ENCODE results near the gene KLF15. TPM values are rescaled to one million over a fixed set of nuclear protein-coding genes. Genes with fewer than 3 reads are reported as not detected.
A peak's percentile ranks its signal among the peaks of the same experiment; 100 is the strongest.

The KLF15 gene
- total RNA-seq, 1 experiment from 2014 or later = 32.1 TPM

DNA sequence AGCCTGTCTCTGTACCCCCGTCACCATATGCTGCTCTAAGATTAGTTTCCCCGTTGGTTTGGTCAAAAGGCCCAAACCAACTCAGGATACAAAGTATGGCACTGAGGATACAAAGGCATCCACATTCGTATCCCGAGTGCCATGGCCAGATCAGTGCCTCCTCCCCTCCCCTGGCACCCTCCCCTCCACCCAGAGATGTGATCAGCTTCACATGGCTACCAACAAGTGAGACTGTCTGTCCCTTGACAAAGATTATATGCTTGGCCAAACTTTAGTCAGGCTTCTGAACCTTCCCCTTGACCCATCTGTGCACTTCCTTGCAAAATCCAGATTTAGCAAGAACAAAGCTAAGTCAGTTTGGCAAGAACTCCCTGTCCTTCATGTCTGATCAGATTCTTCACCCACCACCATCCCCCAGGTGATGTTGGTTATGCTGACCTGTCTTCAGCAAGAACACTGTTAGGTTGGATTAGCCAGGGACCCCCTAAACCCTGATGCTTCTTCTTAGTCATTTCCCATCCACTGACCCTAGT is 61.7 kb downstream of the KLF15 start:
- no peaks in the 10 kb centered on the region for H3K27me3 ChIP-seq (replicated peaks; ENCODE audit: insufficient read depth, low read depth, low read length, poor library complexity)
- peaks cover 3% of the 10 kb centered on the region for H3K9me3 ChIP-seq (ENCODE audit: low read depth, low read length, poor library complexity, severe bottlenecking)
- H3K4me3 ChIP-seq (ENCODE audit: low read depth, low read length, poor library complexity, severe bottlenecking) = no peak overlapping the region
- intact Hi-C loops (cut with micrococcal nuclease; ENCODE audit: unreplicated experiment) = no loop called here
- ChIA-PET CTCF (no interaction called here), POLR2A (ENCODE audit: low non-redundant PET) (no interaction called here)
- H3K4me1 ChIP-seq (ENCODE audit: insufficient read depth, low read length, poor library complexity, severe bottlenecking) = peaks cover 37% of the 10 kb centered on the region
- TF ChIP-seq EZH2 (IDR thresholded peaks at IDR 0.05; ENCODE audit: borderline replicate concordance, low read depth, low read length, poor library complexity, severe bottlenecking) = no peak
- TF ChIP-seq, protein P1, sequence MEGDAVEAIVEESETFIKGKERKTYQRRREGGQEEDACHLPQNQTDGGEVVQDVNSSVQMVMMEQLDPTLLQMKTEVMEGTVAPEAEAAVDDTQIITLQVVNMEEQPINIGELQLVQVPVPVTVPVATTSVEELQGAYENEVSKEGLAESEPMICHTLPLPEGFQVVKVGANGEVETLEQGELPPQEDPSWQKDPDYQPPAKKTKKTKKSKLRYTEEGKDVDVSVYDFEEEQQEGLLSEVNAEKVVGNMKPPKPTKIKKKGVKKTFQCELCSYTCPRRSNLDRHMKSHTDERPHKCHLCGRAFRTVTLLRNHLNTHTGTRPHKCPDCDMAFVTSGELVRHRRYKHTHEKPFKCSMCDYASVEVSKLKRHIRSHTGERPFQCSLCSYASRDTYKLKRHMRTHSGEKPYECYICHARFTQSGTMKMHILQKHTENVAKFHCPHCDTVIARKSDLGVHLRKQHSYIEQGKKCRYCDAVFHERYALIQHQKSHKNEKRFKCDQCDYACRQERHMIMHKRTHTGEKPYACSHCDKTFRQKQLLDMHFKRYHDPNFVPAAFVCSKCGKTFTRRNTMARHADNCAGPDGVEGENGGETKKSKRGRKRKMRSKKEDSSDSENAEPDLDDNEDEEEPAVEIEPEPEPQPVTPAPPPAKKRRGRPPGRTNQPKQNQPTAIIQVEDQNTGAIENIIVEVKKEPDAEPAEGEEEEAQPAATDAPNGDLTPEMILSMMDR (conservative IDR thresholded peaks at IDR 0.05; ENCODE audit: low read depth, low read length) = no peak
- DNase-seq (ENCODE audit: low spot score) = no peak
- BruUV-seq (replicated peaks) = no TSS peak
- H3K36me3 ChIP-seq (ENCODE audit: insufficient read depth, low read length, poor library complexity, severe bottlenecking) = no peaks in the 10 kb centered on the region
- no peak overlapping the region for H3K27ac ChIP-seq (ENCODE audit: low read depth, low read length, poor library complexity, severe bottlenecking)

DNA sequence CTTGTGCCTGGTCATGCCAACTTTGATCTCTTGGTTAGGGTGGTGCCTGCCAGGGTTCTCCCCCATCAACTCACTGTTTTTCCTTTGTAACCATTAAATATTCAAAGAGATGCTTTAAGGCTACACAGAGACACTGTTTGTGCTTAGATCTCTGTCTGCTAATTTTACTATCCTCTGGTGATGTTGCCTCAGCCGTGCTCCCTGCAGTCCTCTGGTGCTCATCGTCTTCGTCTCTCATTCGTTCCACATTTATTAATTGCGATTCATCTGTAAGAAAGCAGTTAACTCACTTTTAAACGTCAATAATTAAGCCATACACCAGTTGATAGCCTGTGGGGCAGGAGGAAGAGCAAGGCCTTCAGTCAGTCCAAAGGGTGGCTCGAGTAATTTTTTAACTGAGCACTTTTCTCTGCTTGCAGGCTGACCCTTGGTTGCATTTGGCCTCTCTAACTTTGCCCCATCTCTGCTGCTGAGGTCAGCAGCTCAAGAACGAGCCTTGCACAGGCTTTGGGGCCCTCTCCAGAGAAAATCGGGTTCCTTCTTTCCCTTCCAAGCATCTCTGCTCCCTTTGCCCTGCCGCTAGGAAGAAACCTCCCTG is 62.9 kb downstream of the KLF15 start:
- Histone ChIP-seq H3K27me3 (replicated peaks; ENCODE audit: insufficient read depth, low read depth, low read length, poor library complexity) (no peaks in the 10 kb centered on the region), H3K4me3 (ENCODE audit: low read depth, low read length, poor library complexity, severe bottlenecking) (no peak overlapping the region), H3K27ac (ENCODE audit: low read depth, low read length, poor library complexity, severe bottlenecking) (peak overlapping the region; percentile 99), H3K36me3 (ENCODE audit: insufficient read depth, low read length, poor library complexity, severe bottlenecking) (no peaks in the 10 kb centered on the region), H3K9me3 (ENCODE audit: low read depth, low read length, poor library complexity, severe bottlenecking) (peaks cover 3% of the 10 kb centered on the region), H3K4me1 (ENCODE audit: insufficient read depth, low read length, poor library complexity, severe bottlenecking) (peaks cover 44% of the 10 kb centered on the region)
- ChIA-PET CTCF (no interaction called here), POLR2A (ENCODE audit: low non-redundant PET) (no interaction called here)
- TF ChIP-seq EZH2 (IDR thresholded peaks at IDR 0.05; ENCODE audit: borderline replicate concordance, low read depth, low read length, poor library complexity, severe bottlenecking) = no peak
- TF ChIP-seq, protein P1 (conservative IDR thresholded peaks at IDR 0.05; ENCODE audit: low read depth, low read length) = no peak
- intact Hi-C loops (cut with micrococcal nuclease; ENCODE audit: unreplicated experiment) = loop anchor here (5.0 kb wide), 3 partner anchors 63 to 1587 kb away; partner anchors contain the start of gene KLF15
- BruUV-seq (replicated peaks) = no TSS peak
- no peak for DNase-seq (ENCODE audit: low spot score)

DNA sequence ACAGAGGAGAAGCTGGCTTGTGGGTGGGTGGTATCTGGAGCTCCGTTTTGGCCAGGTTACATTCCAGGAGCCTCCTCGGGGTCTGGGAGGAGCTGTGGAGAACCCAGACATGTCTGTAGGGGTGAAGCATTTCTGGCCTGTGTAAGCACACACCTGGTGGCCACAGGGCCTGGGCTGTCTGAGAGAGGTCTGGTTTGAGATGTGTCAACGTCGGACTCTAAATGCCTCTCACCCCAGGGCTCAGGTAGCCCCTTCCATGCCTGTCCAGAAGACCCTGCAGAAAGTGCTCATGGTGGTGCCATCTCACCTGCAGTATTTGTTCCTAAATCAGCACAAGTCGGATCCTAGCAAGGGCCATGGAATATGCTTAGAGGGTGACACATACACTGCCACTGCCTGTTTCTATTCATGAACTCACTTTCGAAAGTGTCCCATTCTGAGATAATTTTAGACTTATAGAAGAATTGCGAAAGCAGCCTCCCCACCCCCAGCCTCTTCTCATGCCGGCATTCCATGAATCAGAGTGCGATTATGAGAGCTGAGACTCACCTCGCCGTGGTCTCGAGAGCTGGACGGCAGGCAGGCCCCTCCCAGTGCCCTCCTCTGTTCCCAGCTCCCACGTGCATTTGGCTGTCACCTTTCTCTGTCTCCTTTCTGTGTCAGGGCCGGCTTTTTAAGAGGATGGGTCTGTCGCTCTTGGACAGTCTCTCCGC is 63.7 kb downstream of the KLF15 start:
- intact Hi-C loops (cut with micrococcal nuclease; ENCODE audit: unreplicated experiment) = loop anchor here (5.0 kb wide), 3 partner anchors 64 to 1586 kb away; partner anchors contain the start of gene KLF15
- Histone ChIP-seq H3K27ac (ENCODE audit: low read depth, low read length, poor library complexity, severe bottlenecking) (peak overlapping the region; percentile 99), H3K4me3 (ENCODE audit: low read depth, low read length, poor library complexity, severe bottlenecking) (no peak overlapping the region), H3K9me3 (ENCODE audit: low read depth, low read length, poor library complexity, severe bottlenecking) (peaks cover 2% of the 10 kb centered on the region), H3K27me3 (replicated peaks; ENCODE audit: insufficient read depth, low read depth, low read length, poor library complexity) (no peaks in the 10 kb centered on the region), H3K4me1 (ENCODE audit: insufficient read depth, low read length, poor library complexity, severe bottlenecking) (peaks cover 51% of the 10 kb centered on the region), H3K36me3 (ENCODE audit: insufficient read depth, low read length, poor library complexity, severe bottlenecking) (no peaks in the 10 kb centered on the region)
- TF ChIP-seq, protein P1 (conservative IDR thresholded peaks at IDR 0.05; ENCODE audit: low read depth, low read length) = no peak
- TF ChIP-seq EZH2 (IDR thresholded peaks at IDR 0.05; ENCODE audit: borderline replicate concordance, low read depth, low read length, poor library complexity, severe bottlenecking) = no peak
- no TSS peak for BruUV-seq (replicated peaks)
- ChIA-PET CTCF (interaction anchor here (0.7 kb wide), 1 partner anchor 1161 kb away, joined by 12 read pairs; no protein-coding TSS in a partner anchor), POLR2A (ENCODE audit: low non-redundant PET) (no interaction called here)
- DNase-seq (ENCODE audit: low spot score) = peak; percentile 62

Other genes with a start within 250 kb of the KLF15 start
- gene ALDH1L1, start 176.8 kb downstream of the KLF15 start, total RNA-seq (2021) = 16.9 and 17.1 TPM in 2 replicates
- not detected in 2 replicates for gene CFAP100, start 37.5 kb upstream of the KLF15 start, total RNA-seq (2021)
- gene ZXDC, start 118.5 kb upstream of the KLF15 start, total RNA-seq (2021) = 61.1 and 63.2 TPM in 2 replicates
- not detected in 2 replicates for gene UROC1, start 160.4 kb upstream of the KLF15 start, total RNA-seq (2021)
- gene CHST13, start 166.7 kb upstream of the KLF15 start, total RNA-seq (2021) = 0.35 TPM in 1 of 2 replicates, not detected in the other
- gene C3orf22, start 201.5 kb upstream of the KLF15 start, total RNA-seq (2021) = not detected in 2 replicates

All from A673 (cell line).